C4-2B (cell line): ENCODE results near the gene NCAN.

Experiments used
- H3K27ac ChIP-seq: fragments of 450-650 bp; 2 replicates; pipeline ENCODE4 v1.5.1; 2017
- ZFX ChIP-seq: fragments of 450-650 bp; IDR thresholded peaks from 2 replicates; pipeline ENCODE4 v1.6.1; 2017
- TF ChIP-seq, protein P1 (sequence below): fragments of 450-650 bp; conservative IDR thresholded peaks from 2 replicates; pipeline ENCODE4 v1.5.1; 2017; ENCODE audit warnings: mild to moderate bottlenecking

NCAN gene

DNA sequence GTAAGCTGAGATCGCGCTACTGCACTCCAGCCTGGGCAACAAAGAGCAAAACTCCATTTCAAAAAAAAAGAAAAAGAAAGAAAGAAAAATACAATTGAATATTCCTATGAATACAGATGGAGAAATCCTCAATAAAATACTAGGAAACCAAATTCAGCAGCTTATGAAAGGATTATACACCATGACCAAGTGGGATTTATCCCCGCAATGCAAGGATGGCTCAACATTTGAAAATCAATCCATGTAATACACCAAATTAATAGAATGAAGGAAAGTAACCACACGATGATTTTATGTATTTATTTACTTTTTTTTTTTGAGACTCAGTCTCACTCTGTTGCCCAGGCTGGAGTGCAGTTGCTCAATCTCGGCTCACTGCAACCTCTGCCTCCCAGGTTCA lies 80.8 kb downstream of the NCAN start:
- H3K27ac ChIP-seq: no peak overlapping the region
- TF ChIP-seq, protein P1, sequence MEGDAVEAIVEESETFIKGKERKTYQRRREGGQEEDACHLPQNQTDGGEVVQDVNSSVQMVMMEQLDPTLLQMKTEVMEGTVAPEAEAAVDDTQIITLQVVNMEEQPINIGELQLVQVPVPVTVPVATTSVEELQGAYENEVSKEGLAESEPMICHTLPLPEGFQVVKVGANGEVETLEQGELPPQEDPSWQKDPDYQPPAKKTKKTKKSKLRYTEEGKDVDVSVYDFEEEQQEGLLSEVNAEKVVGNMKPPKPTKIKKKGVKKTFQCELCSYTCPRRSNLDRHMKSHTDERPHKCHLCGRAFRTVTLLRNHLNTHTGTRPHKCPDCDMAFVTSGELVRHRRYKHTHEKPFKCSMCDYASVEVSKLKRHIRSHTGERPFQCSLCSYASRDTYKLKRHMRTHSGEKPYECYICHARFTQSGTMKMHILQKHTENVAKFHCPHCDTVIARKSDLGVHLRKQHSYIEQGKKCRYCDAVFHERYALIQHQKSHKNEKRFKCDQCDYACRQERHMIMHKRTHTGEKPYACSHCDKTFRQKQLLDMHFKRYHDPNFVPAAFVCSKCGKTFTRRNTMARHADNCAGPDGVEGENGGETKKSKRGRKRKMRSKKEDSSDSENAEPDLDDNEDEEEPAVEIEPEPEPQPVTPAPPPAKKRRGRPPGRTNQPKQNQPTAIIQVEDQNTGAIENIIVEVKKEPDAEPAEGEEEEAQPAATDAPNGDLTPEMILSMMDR: no peak
- no peak for TF ChIP-seq ZFX

DNA sequence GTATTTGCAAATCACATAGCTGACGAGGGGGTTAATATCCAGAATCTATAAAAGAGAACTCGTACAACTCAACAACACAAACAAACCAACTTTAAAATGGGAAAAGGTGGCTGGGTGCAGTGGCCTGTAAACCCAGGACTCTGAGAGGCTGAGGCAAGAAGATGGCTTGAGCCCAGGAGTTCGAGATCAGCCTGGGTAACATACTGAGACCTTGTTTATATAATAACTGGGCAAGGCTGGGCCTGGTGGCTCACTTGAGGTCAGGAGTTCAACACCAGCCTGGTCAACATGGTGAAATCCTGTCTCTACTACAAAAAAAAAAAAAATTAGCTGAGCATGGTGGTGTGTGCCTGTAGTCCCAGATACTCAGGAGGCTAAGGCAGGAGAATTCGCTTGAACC lies 83.2 kb downstream of the NCAN start:
- no peak overlapping the region for H3K27ac ChIP-seq
- TF ChIP-seq, protein P1: no peak
- no peak for TF ChIP-seq ZFX

DNA sequence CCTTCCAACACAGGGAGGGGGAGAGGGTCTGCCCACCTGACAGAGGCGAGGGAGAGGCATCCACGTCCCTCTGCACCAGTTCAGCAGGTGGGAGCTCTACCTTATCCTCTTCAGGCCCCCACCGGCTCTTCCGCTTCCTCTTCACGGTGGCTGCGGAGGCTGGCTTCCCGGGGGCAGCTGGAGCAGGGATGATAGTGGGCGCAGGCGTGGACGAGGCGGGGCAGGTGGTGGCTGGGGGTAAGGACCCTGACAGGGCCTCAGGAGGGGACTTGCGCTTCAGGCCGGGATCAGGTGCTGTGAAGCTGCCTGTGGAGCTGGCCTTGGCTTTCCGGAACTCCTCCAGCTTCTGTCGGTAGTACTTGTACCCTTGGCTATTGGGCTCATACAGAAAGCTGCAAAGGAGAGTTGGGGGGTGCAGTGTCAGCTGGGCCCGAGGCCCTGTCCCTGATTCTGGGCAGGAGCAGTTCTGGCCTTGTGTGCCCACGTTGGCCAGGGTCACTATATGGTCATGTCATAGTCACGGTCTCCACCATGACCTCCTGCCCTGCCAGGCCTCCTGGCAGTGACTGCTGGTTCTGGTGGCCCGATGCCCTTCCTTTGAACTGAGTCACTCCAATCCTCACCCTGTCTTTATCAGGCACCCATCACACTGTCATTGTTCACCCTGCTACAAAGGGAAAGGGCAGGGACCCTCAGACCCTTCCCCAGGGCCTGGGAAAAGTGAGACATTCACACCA lies 85.4 kb downstream of the NCAN start:
- TF ChIP-seq ZFX: no peak
- TF ChIP-seq, protein P1: no peak
- no peak overlapping the region for H3K27ac ChIP-seq

DNA sequence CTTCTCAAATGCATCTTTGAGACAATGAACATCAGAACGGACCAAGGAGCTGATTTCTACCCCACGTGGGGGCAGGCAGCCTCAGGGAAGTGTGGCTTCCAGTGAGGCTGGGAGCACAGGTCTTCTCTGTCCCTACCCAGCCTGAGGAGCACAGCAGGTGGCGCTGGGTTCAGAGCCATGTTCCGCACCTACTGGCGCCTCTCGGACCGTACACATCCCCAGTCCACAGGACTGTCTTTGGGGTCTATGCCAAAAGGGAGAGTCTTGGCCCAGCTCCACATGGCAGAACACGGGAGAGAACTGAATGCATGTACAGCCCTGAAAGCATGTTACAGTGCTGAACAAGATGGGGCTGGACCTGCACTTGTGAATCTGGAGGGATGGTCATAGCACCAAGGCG lies 86.0 kb downstream of the NCAN start:
- TF ChIP-seq, protein P1: no peak
- TF ChIP-seq ZFX: no peak
- no peak overlapping the region for H3K27ac ChIP-seq

DNA sequence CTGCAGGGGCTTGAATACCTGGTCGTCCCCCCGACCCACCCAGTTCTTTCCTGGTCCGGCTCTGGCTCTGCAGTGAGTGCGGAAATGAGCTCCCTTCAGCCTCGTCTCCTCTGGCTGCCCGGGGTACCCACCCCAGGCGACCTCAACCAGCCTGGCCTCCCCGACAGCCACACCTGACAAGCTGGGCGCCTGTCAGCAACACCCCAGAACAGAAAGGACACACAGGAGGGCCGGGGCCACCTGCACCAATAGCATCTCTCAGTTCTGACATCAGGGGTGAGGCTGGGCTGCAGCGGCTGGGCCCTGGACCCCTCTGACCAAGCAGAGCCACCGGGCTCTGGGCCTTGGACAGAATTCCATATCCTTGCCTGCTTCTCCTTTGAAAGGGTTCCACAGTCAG lies 88.9 kb downstream of the NCAN start:
- no peak overlapping the region for H3K27ac ChIP-seq
- TF ChIP-seq, protein P1: no peak
- TF ChIP-seq ZFX: no peak
